Naive B cell (primary cell): ENCODE results near the gene MYO18A. TPM values are rescaled to one million over a fixed set of nuclear protein-coding genes. Genes with fewer than 3 reads are reported as not detected.

Experiments
- ATAC-seq, 2 donors: fragments of 150-1000 bp; cut with Tn5 transposase; 2 replicates each; pipeline ENCODE4 v1.10.0; 2021; ENCODE audit warnings: low read depth in 2 of 2, mild to moderate bottlenecking in 2 of 2, moderate library complexity in 2 of 2
- DNase-seq: peaks from one replicate; pipeline ENCODE4 v3.0.0; 2022
- H3K27ac Mint-ChIP-seq, 6 donors: one replicate each; pipeline ENCODE4 v1.8.0; 2020 to 2022; ENCODE audit warnings: mild to moderate bottlenecking in 6 of 6, mixed read lengths in 6 of 6, moderate library complexity in 5 of 6, inconsistent platforms in 2 of 6
- H3K27me3 Mint-ChIP-seq, 3 donors: one replicate each; pipeline ENCODE4 v1.8.0; 2021 to 2022; ENCODE audit warnings: mixed read lengths in 3 of 3, mild to moderate bottlenecking in 1 of 3
- H3K36me3 Mint-ChIP-seq, 2 donors: one replicate each; pipeline ENCODE4 v1.8.0; 2020 to 2022; ENCODE audit warnings: mixed read lengths in 2 of 2, inconsistent platforms in 1 of 2, mild to moderate bottlenecking in 1 of 2
- H3K4me1 Mint-ChIP-seq, 3 donors: one replicate each; pipeline ENCODE4 v1.8.0; 2020 to 2022; ENCODE audit warnings: mixed read lengths in 3 of 3, inconsistent platforms in 1 of 3, mild to moderate bottlenecking in 1 of 3, moderate library complexity in 1 of 3
- H3K4me3 Mint-ChIP-seq, 8 donors: one replicate each; pipeline ENCODE4 v1.8.0; 2020 to 2022; ENCODE audit warnings: mild to moderate bottlenecking in 8 of 8, mixed read lengths in 8 of 8, moderate library complexity in 8 of 8, inconsistent platforms in 2 of 8
- H3K9me3 Mint-ChIP-seq, 7 donors: one replicate each; pipeline ENCODE4 v1.8.0; 2020 to 2022; ENCODE audit warnings: mixed read lengths in 7 of 7, mild to moderate bottlenecking in 5 of 7, inconsistent platforms in 2 of 7, moderate library complexity in 1 of 7
- polyA plus RNA-seq, 6 donors: library from polyadenylated mRNA; unstranded; fragments of 300-500 nt; fragmentation: Illumina TruSeq; gene quantifications; one replicate each; pipeline ENCODE4 v1.2.3, GENCODE V29; 2021; ENCODE audit warnings: low read depth in 6 of 6

MYO18A gene
- polyA plus RNA-seq, 6 donors from 2014 or later = 5.1 to 51.6 (median 17.0) TPM

GRCh38 chr17:29071303-29071702 is 108.9 kb downstream of the MYO18A start:
- Mint-ChIP-seq H3K27ac (no peak overlapping the region), H3K9me3 (no peaks in the 10 kb centered on the region), H3K27me3 (no peaks in the 10 kb centered on the region), H3K36me3 (peaks cover 0 to 2% of the 10 kb centered on the region in 2 donors), H3K4me3 (no peak overlapping the region), H3K4me1 (peaks cover 0 to 7% (median 0%) of the 10 kb centered on the region in 3 donors)
- DNase-seq (no peak), ATAC-seq (no peak)

DNA sequence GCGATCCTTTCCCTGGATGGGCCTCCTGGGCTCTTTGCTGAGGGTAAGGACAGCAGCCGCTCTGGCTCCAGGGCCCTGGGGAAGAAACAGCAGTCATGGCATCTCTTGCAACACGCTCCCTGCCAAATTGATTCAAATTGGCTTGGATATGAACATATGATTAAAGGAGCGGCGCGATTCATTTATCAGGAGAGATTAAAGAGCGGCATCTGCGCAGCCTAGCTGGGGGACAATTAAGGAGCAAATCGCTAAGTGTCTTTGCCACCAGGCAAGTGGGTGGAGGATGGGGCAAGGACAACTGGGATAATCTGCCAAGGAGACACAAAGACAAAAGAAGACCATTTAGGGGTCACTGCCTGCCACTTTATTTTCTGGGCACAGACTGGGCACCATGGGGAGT is 109.4 kb downstream of the MYO18A start:
- no peak overlapping the region for H3K27ac Mint-ChIP-seq
- no peak overlapping the region for H3K4me3 Mint-ChIP-seq
- DNase-seq (no peak), ATAC-seq (no peak)
- no peaks in the 10 kb centered on the region for H3K36me3 Mint-ChIP-seq
- H3K9me3 Mint-ChIP-seq = no peaks in the 10 kb centered on the region
- no peaks in the 10 kb centered on the region for H3K27me3 Mint-ChIP-seq
- peaks cover 0 to 7% (median 0%) of the 10 kb centered on the region in 3 donors for H3K4me1 Mint-ChIP-seq

DNA sequence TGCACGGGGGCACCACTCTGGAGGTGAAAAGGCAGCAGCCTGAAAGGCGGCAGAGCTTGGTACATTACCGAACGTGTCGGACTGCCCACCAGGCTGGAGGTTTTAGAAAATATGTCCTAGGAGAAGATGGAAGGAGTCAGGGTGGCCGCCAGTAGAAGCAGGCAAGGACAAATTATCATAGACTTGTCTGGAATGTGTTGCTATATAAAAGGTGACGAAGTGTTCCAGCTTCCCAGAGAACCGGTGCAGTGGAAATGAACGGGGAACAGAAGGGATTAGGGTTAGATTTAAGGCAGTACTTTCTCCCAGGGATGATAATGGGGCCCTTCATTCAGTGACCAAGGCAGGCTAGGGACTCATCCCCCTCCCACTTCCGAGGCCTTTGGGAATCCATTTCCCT is 109.9 kb downstream of the MYO18A start:
- no peak for DNase-seq
- Mint-ChIP-seq H3K27ac (no peak overlapping the region), H3K4me3 (no peak overlapping the region), H3K27me3 (no peaks in the 10 kb centered on the region), H3K4me1 (peaks cover 0 to 3% (median 0%) of the 10 kb centered on the region in 3 donors), H3K36me3 (no peaks in the 10 kb centered on the region), H3K9me3 (no peaks in the 10 kb centered on the region)
- ATAC-seq = no peak

DNA sequence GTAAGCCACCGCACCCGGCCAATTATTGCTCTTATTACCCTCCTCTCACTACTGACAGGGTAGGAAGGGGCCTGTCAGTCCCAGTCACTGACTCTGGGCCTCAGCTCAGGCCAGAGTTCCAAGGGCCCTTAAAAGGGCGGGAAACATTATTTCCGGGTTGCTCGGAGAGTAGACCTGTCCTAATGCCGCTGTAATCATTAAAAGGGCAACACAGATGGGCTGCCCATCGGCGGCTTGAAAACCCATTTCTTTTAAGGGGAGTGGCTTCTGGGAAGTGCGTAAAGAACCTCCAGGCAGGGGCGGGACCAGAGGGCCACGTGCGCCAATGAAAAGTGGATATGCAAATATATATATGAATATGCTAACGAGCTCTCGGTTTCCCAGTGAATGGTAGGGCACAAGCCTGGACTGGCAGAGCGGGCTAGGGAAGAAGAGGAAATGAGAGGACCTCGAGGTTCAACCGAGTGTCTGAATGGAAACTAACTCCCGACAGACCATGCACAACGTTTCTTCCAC is 110.6 kb downstream of the MYO18A start:
- DNase-seq = no peak
- Mint-ChIP-seq H3K27me3 (no peaks in the 10 kb centered on the region), H3K4me3 (no peak overlapping the region), H3K27ac (peak overlapping the region in 1 of 6 donors; percentile 76), H3K4me1 (peaks cover 0 to 3% (median 0%) of the 10 kb centered on the region in 3 donors), H3K36me3 (no peaks in the 10 kb centered on the region), H3K9me3 (no peaks in the 10 kb centered on the region)
- no peak for ATAC-seq

DNA sequence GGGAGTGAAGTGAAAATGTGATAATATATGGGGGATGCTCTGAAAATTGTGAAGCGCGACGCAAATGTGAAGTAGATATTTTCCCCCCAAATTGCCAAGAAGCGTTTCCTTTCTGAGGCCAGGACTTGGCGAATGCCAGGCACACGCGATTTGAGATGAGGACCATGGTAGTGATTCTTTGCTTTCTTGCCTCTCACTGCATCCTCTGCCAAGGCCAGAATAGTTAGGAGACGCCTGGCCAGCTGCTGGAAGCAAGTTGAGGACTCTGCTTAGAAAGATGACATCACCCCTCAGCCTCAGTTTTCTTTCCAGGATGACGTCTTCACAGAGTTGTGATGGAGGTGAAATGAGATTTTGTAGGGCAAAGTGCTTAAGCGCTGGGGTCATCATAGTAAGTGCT is 111.4 kb downstream of the MYO18A start:
- Mint-ChIP-seq H3K27me3 (no peaks in the 10 kb centered on the region), H3K27ac (peak overlapping the region in 1 of 6 donors; percentile 79), H3K4me1 (peaks cover 0 to 3% (median 0%) of the 10 kb centered on the region in 3 donors), H3K36me3 (no peaks in the 10 kb centered on the region), H3K9me3 (no peaks in the 10 kb centered on the region), H3K4me3 (no peak overlapping the region)
- DNase-seq (no peak), ATAC-seq (no peak)

DNA sequence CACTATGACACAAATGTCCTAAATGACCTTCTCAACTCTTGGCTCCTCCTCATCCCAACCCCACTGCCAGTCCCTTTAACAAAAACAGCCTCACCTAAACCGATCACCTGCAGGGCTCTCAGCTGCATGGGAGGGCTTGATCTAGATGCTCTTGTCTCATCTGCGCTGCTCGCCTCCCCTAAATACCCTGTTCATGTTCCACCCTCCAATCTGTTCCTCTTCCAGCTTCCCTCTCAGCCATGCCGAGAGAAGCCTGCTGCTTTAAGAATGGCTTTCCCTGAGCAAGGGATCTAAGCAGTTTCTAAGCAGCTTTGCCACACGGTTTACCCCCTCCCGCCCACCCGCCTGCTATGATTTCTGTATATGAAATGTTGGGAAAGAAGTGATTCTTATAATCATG is 113.6 kb downstream of the MYO18A start:
- Mint-ChIP-seq H3K27ac (no peak overlapping the region), H3K4me3 (no peak overlapping the region), H3K27me3 (no peaks in the 10 kb centered on the region), H3K4me1 (peaks cover 0 to 3% (median 0%) of the 10 kb centered on the region in 3 donors), H3K9me3 (no peaks in the 10 kb centered on the region), H3K36me3 (no peaks in the 10 kb centered on the region)
- ATAC-seq = no peak
- no peak for DNase-seq

GRCh38 chr17:29066047-29066446 is 114.2 kb downstream of the MYO18A start:
- Mint-ChIP-seq H3K4me1 (peaks cover 0 to 3% (median 0%) of the 10 kb centered on the region in 3 donors), H3K9me3 (no peaks in the 10 kb centered on the region), H3K4me3 (no peak overlapping the region), H3K27ac (no peak overlapping the region), H3K27me3 (no peaks in the 10 kb centered on the region), H3K36me3 (no peaks in the 10 kb centered on the region)
- no peak for ATAC-seq
- DNase-seq = no peak

DNA sequence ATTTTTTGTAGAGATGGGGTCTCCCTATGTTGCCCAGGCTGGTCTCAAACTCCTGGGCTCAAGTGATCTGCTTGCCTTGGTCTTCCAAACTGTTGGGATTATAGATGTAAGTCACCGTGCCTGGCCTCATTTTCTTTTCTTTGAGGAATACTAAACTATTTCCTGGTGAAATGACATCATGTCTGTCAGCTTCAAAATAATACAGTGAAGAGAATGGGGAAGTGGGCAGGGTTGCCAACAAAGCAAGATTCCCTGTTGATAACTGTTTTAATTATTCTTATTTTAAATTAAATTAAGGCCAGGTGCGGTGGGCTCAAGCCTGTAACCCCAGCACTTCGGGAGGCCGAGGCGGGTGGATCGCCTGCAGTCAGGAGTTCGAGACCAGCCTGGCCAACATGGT is 116.2 kb downstream of the MYO18A start:
- Mint-ChIP-seq H3K4me1 (no peaks in the 10 kb centered on the region), H3K27me3 (no peaks in the 10 kb centered on the region), H3K27ac (peak overlapping the region in 1 of 6 donors; percentile 67), H3K36me3 (no peaks in the 10 kb centered on the region), H3K9me3 (no peaks in the 10 kb centered on the region), H3K4me3 (no peak overlapping the region)
- no peak for DNase-seq
- ATAC-seq = no peak

- no peaks in the 10 kb centered on the region for H3K36me3 Mint-ChIP-seq
- no peaks in the 10 kb centered on the region for H3K9me3 Mint-ChIP-seq
- no peaks in the 10 kb centered on the region for H3K4me1 Mint-ChIP-seq
- H3K27me3 Mint-ChIP-seq = no peaks in the 10 kb centered on the region
- no peak for ATAC-seq
- H3K4me3 Mint-ChIP-seq = no peak overlapping the region
- no peak for DNase-seq
- H3K27ac Mint-ChIP-seq = no peak overlapping the region
Measured at GRCh38 chr17:29062215-29062614, 118.0 kb downstream of the MYO18A start.

DNA sequence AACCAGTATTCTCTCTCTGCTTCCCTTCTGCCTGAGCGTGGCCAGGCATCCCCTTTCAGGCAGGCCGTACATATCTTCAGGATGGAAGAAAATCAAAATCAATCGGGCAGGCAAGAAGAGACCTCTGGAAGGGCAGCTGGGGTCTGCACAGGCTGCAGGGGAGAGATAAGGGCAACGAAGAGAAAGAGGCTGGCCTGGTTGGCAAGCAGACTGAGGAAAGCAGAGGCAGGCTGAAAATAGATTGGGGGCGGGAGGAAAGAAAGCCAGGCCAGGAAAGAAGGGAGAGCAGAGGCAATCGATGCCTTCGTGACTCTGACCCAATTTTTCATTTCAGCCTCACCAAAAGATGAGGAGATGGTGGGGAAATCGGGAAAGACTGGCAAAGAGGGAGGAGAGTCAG is 119.2 kb downstream of the MYO18A start:
- Mint-ChIP-seq H3K9me3 (no peaks in the 10 kb centered on the region), H3K36me3 (no peaks in the 10 kb centered on the region), H3K27me3 (no peaks in the 10 kb centered on the region), H3K27ac (peak overlapping the region in 2 of 6 donors; percentile 12 to 18), H3K4me3 (no peak overlapping the region), H3K4me1 (no peaks in the 10 kb centered on the region)
- no peak for DNase-seq
- ATAC-seq = no peak

GRCh38 chr17:29060475-29060874 is 119.7 kb downstream of the MYO18A start:
- Mint-ChIP-seq H3K4me1 (no peaks in the 10 kb centered on the region), H3K27me3 (no peaks in the 10 kb centered on the region), H3K9me3 (no peaks in the 10 kb centered on the region), H3K27ac (peak overlapping the region in 1 of 6 donors; percentile 67), H3K4me3 (no peak overlapping the region), H3K36me3 (no peaks in the 10 kb centered on the region)
- no peak for DNase-seq
- ATAC-seq = no peak

DNA sequence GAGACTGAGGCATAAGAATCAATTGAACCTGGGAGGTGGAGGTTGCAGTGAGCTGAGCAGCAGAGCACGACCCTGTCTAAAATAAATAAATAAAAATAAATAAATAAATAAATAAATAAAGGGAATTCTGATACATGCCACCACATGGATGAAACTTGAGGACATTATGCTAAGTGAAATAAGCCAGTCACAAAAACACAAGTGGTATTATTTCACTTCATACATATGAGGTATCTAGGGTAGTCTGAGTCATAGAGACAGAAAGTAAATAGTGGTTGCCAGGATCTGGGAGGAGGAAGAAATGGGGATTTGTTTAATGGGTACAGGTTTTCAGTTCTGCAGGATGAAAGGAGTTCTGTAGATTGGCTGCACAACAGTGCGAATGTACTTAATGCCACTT is 120.9 kb downstream of the MYO18A start:
- ATAC-seq (no peak), DNase-seq (no peak)
- H3K27ac Mint-ChIP-seq = no peak overlapping the region
- H3K4me1 Mint-ChIP-seq = no peaks in the 10 kb centered on the region
- H3K9me3 Mint-ChIP-seq = no peaks in the 10 kb centered on the region
- H3K4me3 Mint-ChIP-seq = no peak overlapping the region
- no peaks in the 10 kb centered on the region for H3K27me3 Mint-ChIP-seq
- no peaks in the 10 kb centered on the region for H3K36me3 Mint-ChIP-seq

- no peak overlapping the region for H3K4me3 Mint-ChIP-seq
- no peak overlapping the region for H3K27ac Mint-ChIP-seq
- no peaks in the 10 kb centered on the region for H3K27me3 Mint-ChIP-seq
- H3K4me1 Mint-ChIP-seq = no peaks in the 10 kb centered on the region
- no peaks in the 10 kb centered on the region for H3K9me3 Mint-ChIP-seq
- ATAC-seq = no peak
- DNase-seq = no peak
- H3K36me3 Mint-ChIP-seq = no peaks in the 10 kb centered on the region
Measured at GRCh38 chr17:29058391-29058790, 121.8 kb downstream of the MYO18A start.

DNA sequence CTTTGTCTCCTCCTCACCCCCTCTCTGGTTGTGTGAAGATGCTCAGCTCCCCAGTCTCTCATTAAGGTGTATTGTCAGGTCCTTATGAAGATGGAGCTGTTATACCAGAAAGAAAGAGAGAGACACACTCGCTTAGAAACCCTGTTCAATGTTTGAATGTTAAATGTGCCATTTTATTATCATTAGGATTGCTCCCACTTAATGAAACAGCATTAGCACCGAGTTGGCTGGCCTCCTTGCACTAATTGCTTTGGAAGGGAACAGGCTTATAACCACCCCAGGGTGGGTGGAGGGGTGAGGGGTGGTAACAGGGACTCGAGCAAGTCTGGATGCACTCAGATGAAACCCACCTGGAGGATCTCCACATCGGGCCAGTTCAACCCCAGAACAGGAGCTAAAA is 122.8 kb downstream of the MYO18A start:
- peak overlapping the region in 1 of 6 donors; percentile 21 for H3K27ac Mint-ChIP-seq
- no peaks in the 10 kb centered on the region for H3K9me3 Mint-ChIP-seq
- H3K36me3 Mint-ChIP-seq = no peaks in the 10 kb centered on the region
- H3K4me1 Mint-ChIP-seq = no peaks in the 10 kb centered on the region
- no peaks in the 10 kb centered on the region for H3K27me3 Mint-ChIP-seq
- H3K4me3 Mint-ChIP-seq = no peak overlapping the region
- no peak for DNase-seq
- ATAC-seq = no peak

DNA sequence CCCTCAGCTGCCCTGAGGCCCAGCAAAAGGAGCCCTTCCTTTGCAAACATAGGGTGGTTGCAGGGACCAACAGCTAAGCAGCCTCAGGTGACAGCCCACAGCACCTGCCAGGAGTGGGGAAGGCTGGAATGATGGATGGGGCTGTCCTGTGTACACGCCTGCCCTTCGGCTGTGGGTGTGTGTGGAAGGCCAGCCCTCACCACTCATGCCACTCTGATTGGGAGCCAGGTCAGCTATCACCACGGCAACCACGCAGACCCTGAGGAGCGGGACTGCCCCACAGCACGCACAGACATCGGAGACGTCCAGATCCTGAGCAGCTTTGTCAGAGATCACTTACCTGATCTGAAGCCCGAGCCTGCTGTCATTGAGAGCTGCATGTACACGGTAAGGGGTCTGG is 125.4 kb downstream of the MYO18A start:
- ATAC-seq (no peak), DNase-seq (no peak)
- H3K27me3 Mint-ChIP-seq = peaks cover 0 to 8% (median under 1%) of the 10 kb centered on the region in 3 donors
- no peak overlapping the region for H3K4me3 Mint-ChIP-seq
- no peaks in the 10 kb centered on the region for H3K9me3 Mint-ChIP-seq
- no peaks in the 10 kb centered on the region for H3K4me1 Mint-ChIP-seq
- H3K27ac Mint-ChIP-seq = no peak overlapping the region
- no peaks in the 10 kb centered on the region for H3K36me3 Mint-ChIP-seq
